CD4-positive, alpha-beta T cell (primary cell): ENCODE measurements around the gene HEPACAM2. TPM values are rescaled to one million over a fixed set of nuclear protein-coding genes. Genes with fewer than 3 reads are reported as not detected.

Experiments
- ATAC-seq: fragments of 200-7000 bp; cut with Tn5 transposase; one replicate; pipeline ENCODE4 v1.10.0; 2022; ENCODE audit warnings: mild to moderate bottlenecking; ENCODE audit not compliant: poor library complexity
- CTCF ChIA-PET: fragments of 350-600 bp; sonication (Branson Sonifier 250); formaldehyde crosslinking; loops from one replicate; lab custom pipeline; 2021; ENCODE audit warnings: antibody characterized with exemption, inconsistent platforms; lab: Charles Lee
- POLR2A ChIA-PET: fragments of 350-600 bp; sonication (Branson Sonifier 250); formaldehyde crosslinking; loops from one replicate; lab custom pipeline; 2021; ENCODE audit warnings: antibody characterized with exemption, inconsistent platforms; lab: Charles Lee
- DNase-seq, 14 experiments: peaks; one replicate each; pipeline ENCODE4 v3.0.0-alpha.2; 2013 to 2020; ENCODE audit warnings: mixed read lengths in 2 of 14
- H3K27ac ChIP-seq, 2 donors: one replicate each; pipeline versions ENCODE4 v1.5.1 to v1.7.0; 2013; ENCODE audit warnings: low read length in 2 of 2, low read depth in 1 of 2, mild to moderate bottlenecking in 1 of 2
- H3K27me3 ChIP-seq, 2 experiments: 1 replicate in 1 of 2; 2 replicates in 1 of 2; pipeline versions ENCODE4 v1.6.1 to v1.7.0; 2013; ENCODE audit warnings: low read length in 2 of 2, control low read depth in 1 of 2, mild to moderate bottlenecking in 1 of 2, moderate library complexity in 1 of 2; ENCODE audit not compliant: insufficient read depth in 2 of 2, control insufficient read depth in 1 of 2
- H3K36me3 ChIP-seq: one replicate; pipeline ENCODE4 v1.6.1; 2013; ENCODE audit warnings: low read length, control low read depth; ENCODE audit not compliant: insufficient read depth
- H3K4me1 ChIP-seq: one replicate; pipeline ENCODE4 v1.6.1; 2013; ENCODE audit warnings: low read length, control low read depth; ENCODE audit not compliant: insufficient read depth
- H3K4me3 ChIP-seq: one replicate; pipeline ENCODE4 v1.5.1; 2013; ENCODE audit warnings: mild to moderate bottlenecking, low read length, moderate library complexity
- H3K9me3 ChIP-seq, 2 experiments: 1 replicate in 1 of 2; 2 replicates in 1 of 2; pipeline versions ENCODE4 v1.6.1 to v1.7.0; 2013; ENCODE audit warnings: low read length in 2 of 2, mild to moderate bottlenecking in 2 of 2, control low read depth in 1 of 2, moderate library complexity in 1 of 2; ENCODE audit not compliant: control insufficient read depth in 1 of 2, insufficient read depth in 1 of 2
- H3K27ac Mint-ChIP-seq: one replicate; pipeline ENCODE4 v1.8.0; 2020; ENCODE audit warnings: mixed read lengths
- H3K27me3 Mint-ChIP-seq: one replicate; pipeline ENCODE4 v1.8.0; 2021; ENCODE audit warnings: mixed read lengths
- H3K36me3 Mint-ChIP-seq: one replicate; pipeline ENCODE4 v1.8.0; 2021; ENCODE audit warnings: low read depth, mixed read lengths
- H3K4me1 Mint-ChIP-seq: one replicate; pipeline ENCODE4 v1.8.0; 2021; ENCODE audit warnings: low read depth, mixed read lengths
- H3K4me3 Mint-ChIP-seq: one replicate; pipeline ENCODE4 v1.8.0; 2020; ENCODE audit warnings: mild to moderate bottlenecking, mixed read lengths
- H3K9me3 Mint-ChIP-seq: one replicate; pipeline ENCODE4 v1.8.0; 2020; ENCODE audit warnings: mixed read lengths
- CTCF ChIP-seq: fragments of 200-600 bp; IDR thresholded peaks from one replicate; pipeline ENCODE4 v1.8.0; 2022; ENCODE audit warnings: antibody characterized with exemption, mild to moderate bottlenecking
- intact Hi-C, 2 experiments: fragments of 100-400 bp; cut with DNase I in 1 of 2; cut with micrococcal nuclease in 1 of 2; formaldehyde crosslinking; loops; one replicate each; pipeline versions ENCODE4 v1.15.1 to v1.9.0; 2023 to 2025; cut with DNase I, micrococcal nuclease
- total RNA-seq, 174 experiments: library from RNA in 2 of 174; stranded (reverse) in 2 of 174; gene quantifications; one replicate each; pipeline ENCODE4 v1.2.3 and lab custom pipeline; 2021 to 2026

The HEPACAM2 gene
- total RNA-seq, 2 experiments from 2014 or later: not detected

- DNase-seq: no peak
Observed at GRCh38 chr7:93219868-93220267, 6.4 kb downstream of the HEPACAM2 start.

GRCh38 chr7:93218997-93219827 lies 7.1 kb downstream of the HEPACAM2 start:
- H3K27ac ChIP-seq: no peak overlapping the region
- POLR2A ChIA-PET: no interaction called here
- no peak for TF ChIP-seq CTCF
- ATAC-seq (no peak), DNase-seq (no peak)
- H3K4me3 ChIP-seq: no peak overlapping the region
- no peaks in the 10 kb centered on the region for H3K36me3 ChIP-seq
- Mint-ChIP-seq H3K4me3 (no peak overlapping the region), H3K27me3 (peaks cover 45% of the 10 kb centered on the region), H3K27ac (no peak overlapping the region), H3K36me3 (no peaks in the 10 kb centered on the region), H3K4me1 (no peaks in the 10 kb centered on the region), H3K9me3 (no peaks in the 10 kb centered on the region)
- CTCF ChIA-PET: no interaction called here
- intact Hi-C loops: no loop called here
- H3K27me3 ChIP-seq: peaks cover 3 to 6% of the 10 kb centered on the region in 2 experiments
- no peaks in the 10 kb centered on the region for H3K4me1 ChIP-seq
- no peaks in the 10 kb centered on the region for H3K9me3 ChIP-seq

More at GRCh38 chr7:93219868-93220267, 6.4 kb downstream of the HEPACAM2 start:
- Histone ChIP-seq H3K27me3 (peaks cover 3% of the 10 kb centered on the region in 2 experiments), H3K27ac (no peak overlapping the region), H3K4me1 (no peaks in the 10 kb centered on the region), H3K36me3 (no peaks in the 10 kb centered on the region), H3K9me3 (no peaks in the 10 kb centered on the region), H3K4me3 (no peak overlapping the region)
- intact Hi-C loops: loop anchor here in 1 of 2 experiments (10.0 kb wide), 1 partner anchor 1275 kb away; the partner anchor contains the start of gene AKAP9
- Mint-ChIP-seq H3K4me3 (no peak overlapping the region), H3K4me1 (no peaks in the 10 kb centered on the region), H3K27ac (no peak overlapping the region), H3K9me3 (no peaks in the 10 kb centered on the region), H3K27me3 (peaks cover 39% of the 10 kb centered on the region), H3K36me3 (no peaks in the 10 kb centered on the region)
- POLR2A ChIA-PET: no interaction called here
- no peak for TF ChIP-seq CTCF
- no peak for ATAC-seq
- CTCF ChIA-PET: no interaction called here

- H3K27me3 Mint-ChIP-seq: peaks cover 66% of the 10 kb centered on the region
Observed at GRCh38 chr7:93212881-93213280, 13.4 kb downstream of the HEPACAM2 start.

More at GRCh38 chr7:93212881-93213280, 13.4 kb downstream of the HEPACAM2 start:
- TF ChIP-seq CTCF: no peak
- no peak overlapping the region for H3K27ac Mint-ChIP-seq
- H3K4me3 Mint-ChIP-seq: no peak overlapping the region
- Histone ChIP-seq H3K4me3 (no peak overlapping the region), H3K36me3 (no peaks in the 10 kb centered on the region), H3K27me3 (peaks cover 0 to 31% of the 10 kb centered on the region in 2 experiments), H3K27ac (no peak overlapping the region), H3K4me1 (no peaks in the 10 kb centered on the region), H3K9me3 (no peaks in the 10 kb centered on the region)
- POLR2A ChIA-PET: no interaction called here
- no peak for DNase-seq
- no peaks in the 10 kb centered on the region for H3K9me3 Mint-ChIP-seq
- H3K4me1 Mint-ChIP-seq: no peaks in the 10 kb centered on the region
- CTCF ChIA-PET: no interaction called here
- no peaks in the 10 kb centered on the region for H3K36me3 Mint-ChIP-seq
- no peak for ATAC-seq
- intact Hi-C loops: no loop called here
